HUES48 (cell line): ENCODE measurements around the gene RUNX1.

ENCODE experiments used
- H3K27ac ChIP-seq: one replicate; pipeline ENCODE4 v1.7.0; 2013; ENCODE audit warnings: low read depth, low read length, inconsistent platforms
- H3K27me3 ChIP-seq: 2 replicates; pipeline ENCODE4 v1.6.1; 2013; ENCODE audit warnings: mild to moderate bottlenecking, low read length; ENCODE audit not compliant: control insufficient read depth, insufficient read depth
- H3K36me3 ChIP-seq: 2 replicates; pipeline ENCODE4 v1.6.1; 2013; ENCODE audit warnings: low read length; ENCODE audit not compliant: control insufficient read depth, insufficient read depth
- H3K4me1 ChIP-seq: 2 replicates; pipeline ENCODE4 v1.6.1; 2013; ENCODE audit warnings: mild to moderate bottlenecking, low read length; ENCODE audit not compliant: control insufficient read depth, insufficient read depth
- H3K4me3 ChIP-seq: 2 replicates; pipeline ENCODE4 v1.5.1; 2013; ENCODE audit warnings: mild to moderate bottlenecking, low read depth, low read length
- H3K9ac ChIP-seq: 2 replicates; pipeline ENCODE4 v1.6.1; 2013; ENCODE audit warnings: mild to moderate bottlenecking, low read depth, low read length, moderate library complexity
- H3K9me3 ChIP-seq: 2 replicates; pipeline ENCODE4 v1.6.1; 2013; ENCODE audit warnings: low read length; ENCODE audit not compliant: control insufficient read depth, insufficient read depth

RUNX1 gene

DNA sequence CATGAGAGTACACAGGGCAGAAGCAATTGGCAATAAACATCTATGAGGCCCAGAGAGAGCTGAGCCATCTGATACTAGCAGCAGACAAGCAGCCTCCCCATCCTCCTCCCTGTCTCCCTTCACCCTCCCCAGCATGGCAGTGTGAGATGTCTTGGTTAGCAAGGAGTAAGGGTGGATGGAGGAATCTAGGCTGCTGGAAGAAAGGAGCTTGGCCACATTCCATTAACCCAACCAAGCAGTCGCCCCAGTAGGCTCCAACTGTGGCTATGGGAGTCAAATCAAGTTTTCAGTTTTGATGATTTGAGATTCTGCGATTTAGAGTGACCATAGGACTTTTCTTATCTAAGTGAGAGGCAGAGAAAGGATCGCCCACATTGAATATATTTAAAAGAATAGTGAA, 12.9 kb upstream of the RUNX1 start:
- Histone ChIP-seq H3K36me3 (no peaks in the 10 kb centered on the region), H3K9ac (no peak overlapping the region), H3K4me1 (0 out of 2 replicates have a peak, but pooled peaks cover 5% of the 10 kb centered on the region), H3K9me3 (no peaks in the 10 kb centered on the region), H3K4me3 (no peak overlapping the region), H3K27me3 (no peaks in the 10 kb centered on the region), H3K27ac (no peak overlapping the region)

DNA sequence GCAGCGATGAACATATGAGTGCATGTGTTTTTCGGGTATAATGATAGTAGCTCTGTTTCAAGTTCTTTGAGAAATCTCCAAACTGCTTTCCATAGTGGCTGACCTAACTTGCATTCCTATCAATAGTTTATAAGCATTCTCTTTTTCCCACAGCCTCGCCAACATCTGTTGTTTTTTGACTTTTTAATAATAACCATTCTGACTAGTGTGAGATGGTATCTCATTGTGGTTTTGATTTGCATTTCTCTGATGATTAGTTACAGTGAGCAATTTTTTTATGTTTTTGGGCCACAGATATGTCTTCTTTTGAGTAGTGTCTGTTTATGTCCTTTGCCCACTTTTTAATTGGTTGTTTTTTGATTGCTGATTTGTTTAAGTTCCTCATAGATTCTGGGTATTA, 10.6 kb upstream of the RUNX1 start:
- Histone ChIP-seq H3K27ac (no peak overlapping the region), H3K4me1 (0 out of 2 replicates have a peak, but pooled peaks cover 5% of the 10 kb centered on the region)

DNA sequence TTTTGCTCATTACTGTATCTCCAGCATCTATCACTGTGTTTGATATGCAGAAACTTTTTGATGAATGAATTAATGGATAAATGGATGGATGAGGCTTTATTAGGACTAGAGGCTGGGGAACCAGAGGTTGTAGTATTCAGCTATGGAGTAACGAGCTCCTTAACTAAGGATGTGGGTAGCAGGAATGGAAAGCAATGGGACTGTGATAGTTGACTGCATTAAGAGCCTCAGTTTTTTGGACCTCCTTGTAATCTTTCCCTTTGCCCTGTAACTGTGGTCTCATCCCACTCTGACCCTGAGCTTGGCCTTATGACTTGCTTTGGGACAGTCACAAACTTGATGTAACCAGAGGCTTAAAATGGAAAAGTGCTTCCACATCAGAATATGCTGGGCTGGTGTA, 9.0 kb upstream of the RUNX1 start:
- Histone ChIP-seq H3K4me1 (no peaks in the 10 kb centered on the region), H3K36me3 (no peaks in the 10 kb centered on the region), H3K9ac (no peak overlapping the region), H3K27me3 (no peaks in the 10 kb centered on the region), H3K9me3 (no peaks in the 10 kb centered on the region), H3K27ac (no peak overlapping the region), H3K4me3 (no peak overlapping the region)

More for the DNA sequence above, 10.6 kb upstream of the RUNX1 start:
- no peaks in the 10 kb centered on the region for H3K9me3 ChIP-seq
- no peaks in the 10 kb centered on the region for H3K36me3 ChIP-seq
- no peaks in the 10 kb centered on the region for H3K27me3 ChIP-seq
- no peak overlapping the region for H3K9ac ChIP-seq
- no peak overlapping the region for H3K4me3 ChIP-seq

DNA sequence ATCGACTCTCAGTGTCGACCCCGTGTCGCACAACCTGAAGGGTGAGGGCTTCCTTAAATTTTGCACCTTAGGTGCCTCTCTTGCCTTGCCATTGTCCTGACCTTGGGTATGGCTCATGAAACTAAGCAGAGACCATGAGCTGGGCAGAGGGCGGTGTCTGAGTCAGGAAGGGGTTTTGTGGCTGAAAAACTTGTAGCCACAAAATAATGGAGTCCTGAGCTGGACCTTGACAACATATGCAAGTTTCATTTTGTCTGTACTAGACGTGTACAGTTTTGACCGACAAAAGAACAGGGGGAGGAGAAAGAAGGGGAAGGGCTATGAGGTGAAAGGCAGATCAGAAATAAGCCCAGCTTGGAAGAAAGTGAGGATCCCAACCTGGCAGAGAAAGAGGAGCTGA, 8.3 kb upstream of the RUNX1 start:
- Histone ChIP-seq H3K4me3 (no peak overlapping the region), H3K9me3 (no peaks in the 10 kb centered on the region), H3K4me1 (no peaks in the 10 kb centered on the region), H3K36me3 (no peaks in the 10 kb centered on the region), H3K9ac (no peak overlapping the region), H3K27ac (no peak overlapping the region), H3K27me3 (no peaks in the 10 kb centered on the region)

DNA sequence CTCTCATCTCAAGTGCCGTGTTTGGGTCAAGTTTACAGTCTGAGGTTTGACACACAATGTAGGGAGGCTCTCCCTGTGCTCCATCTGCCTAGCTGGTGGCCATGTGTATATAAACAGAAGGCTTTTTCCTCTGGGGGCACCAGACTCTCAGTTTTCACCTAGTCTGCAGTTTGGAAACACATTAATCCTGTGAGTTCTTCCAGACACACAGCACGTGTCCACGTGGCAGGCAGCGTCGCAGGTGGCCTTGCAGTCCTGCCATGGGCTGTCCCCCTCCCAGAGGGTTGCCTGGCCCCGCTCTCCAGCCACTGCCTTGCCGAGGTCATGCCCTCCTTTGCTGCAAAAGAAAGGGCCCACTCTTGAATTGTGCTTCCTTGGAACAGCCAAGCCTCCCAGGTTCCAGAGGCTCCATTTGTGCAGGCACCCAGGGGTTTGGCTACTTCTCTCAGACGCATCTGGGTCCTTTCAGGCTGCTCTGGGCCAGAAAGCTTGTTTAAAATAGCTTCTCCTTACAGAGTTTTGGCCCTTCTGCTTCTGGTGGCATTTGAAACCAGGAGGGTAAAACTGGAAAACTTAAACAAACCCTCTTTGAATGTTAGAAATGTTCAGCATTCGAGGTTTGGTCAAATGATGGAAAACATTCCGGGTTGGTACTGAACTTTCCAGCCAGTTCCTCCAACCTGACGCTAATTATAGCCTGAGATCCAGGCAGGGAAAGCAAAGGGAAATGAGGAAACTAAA, 4.4 kb upstream of the RUNX1 start:
- Histone ChIP-seq H3K9me3 (no peaks in the 10 kb centered on the region), H3K4me1 (peaks cover 3% of the 10 kb centered on the region; the same call in 1 of the 2 replicates), H3K27ac (no peak overlapping the region), H3K27me3 (no peaks in the 10 kb centered on the region), H3K9ac (no peak overlapping the region), H3K36me3 (no peaks in the 10 kb centered on the region), H3K4me3 (no peak overlapping the region)

DNA sequence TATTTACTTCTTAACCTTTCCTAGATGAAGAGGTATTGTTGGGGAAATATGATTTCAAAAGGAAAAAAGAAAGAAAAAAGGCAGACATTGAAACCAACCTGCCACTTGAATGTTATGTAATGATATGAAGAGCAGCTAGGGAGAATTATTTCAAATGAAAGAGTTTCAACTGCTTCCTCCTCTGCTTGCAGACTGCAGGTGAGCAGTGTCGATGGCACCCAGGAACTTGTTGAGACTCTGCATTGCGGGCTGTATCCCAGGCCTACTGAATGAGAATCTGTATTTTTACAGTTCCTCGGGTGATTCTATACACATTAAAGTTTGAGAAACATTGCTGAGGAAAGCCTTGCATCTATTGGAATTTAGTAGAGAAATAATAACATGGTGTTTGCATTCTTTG, 3.7 kb upstream of the RUNX1 start:
- no peak overlapping the region for H3K4me3 ChIP-seq
- no peaks in the 10 kb centered on the region for H3K36me3 ChIP-seq
- peaks cover 5% of the 10 kb centered on the region; the same call in 1 of the 2 replicates for H3K4me1 ChIP-seq
- H3K9me3 ChIP-seq, result no peaks in the 10 kb centered on the region
- no peak overlapping the region for H3K27ac ChIP-seq
- no peaks in the 10 kb centered on the region for H3K27me3 ChIP-seq
- no peak overlapping the region for H3K9ac ChIP-seq

DNA sequence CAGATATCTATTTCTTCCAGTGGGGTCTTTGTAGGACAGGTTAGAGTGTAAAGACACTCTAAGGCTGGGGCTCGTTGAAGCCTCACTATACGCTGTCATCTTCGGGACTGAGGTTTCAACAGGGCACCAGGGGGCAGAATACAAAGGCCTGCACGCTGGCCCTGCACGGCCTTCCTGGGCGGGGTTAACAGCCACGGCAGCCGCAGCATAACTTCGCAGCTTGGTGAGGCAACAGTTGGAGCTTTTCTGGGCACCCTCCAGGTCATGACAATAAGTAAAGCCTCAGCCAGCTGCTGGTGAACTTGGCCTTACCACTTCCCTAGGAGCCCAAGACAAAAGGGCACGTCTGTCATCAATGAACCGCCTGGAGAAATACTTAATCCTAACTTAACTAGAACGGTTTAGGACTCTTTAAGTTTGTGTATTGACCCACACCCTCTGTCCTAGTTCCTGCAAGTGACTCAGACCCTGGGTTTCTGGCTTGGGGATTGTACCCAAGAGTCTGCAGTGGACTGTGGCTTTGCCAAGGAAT, 2.3 kb upstream of the RUNX1 start:
- Histone ChIP-seq H3K9me3 (no peaks in the 10 kb centered on the region), H3K27me3 (no peaks in the 10 kb centered on the region), H3K36me3 (no peaks in the 10 kb centered on the region), H3K4me3 (no peak overlapping the region), H3K4me1 (peaks cover 9% of the 10 kb centered on the region; the same call in 1 of the 2 replicates), H3K27ac (no peak overlapping the region), H3K9ac (no peak overlapping the region)

DNA sequence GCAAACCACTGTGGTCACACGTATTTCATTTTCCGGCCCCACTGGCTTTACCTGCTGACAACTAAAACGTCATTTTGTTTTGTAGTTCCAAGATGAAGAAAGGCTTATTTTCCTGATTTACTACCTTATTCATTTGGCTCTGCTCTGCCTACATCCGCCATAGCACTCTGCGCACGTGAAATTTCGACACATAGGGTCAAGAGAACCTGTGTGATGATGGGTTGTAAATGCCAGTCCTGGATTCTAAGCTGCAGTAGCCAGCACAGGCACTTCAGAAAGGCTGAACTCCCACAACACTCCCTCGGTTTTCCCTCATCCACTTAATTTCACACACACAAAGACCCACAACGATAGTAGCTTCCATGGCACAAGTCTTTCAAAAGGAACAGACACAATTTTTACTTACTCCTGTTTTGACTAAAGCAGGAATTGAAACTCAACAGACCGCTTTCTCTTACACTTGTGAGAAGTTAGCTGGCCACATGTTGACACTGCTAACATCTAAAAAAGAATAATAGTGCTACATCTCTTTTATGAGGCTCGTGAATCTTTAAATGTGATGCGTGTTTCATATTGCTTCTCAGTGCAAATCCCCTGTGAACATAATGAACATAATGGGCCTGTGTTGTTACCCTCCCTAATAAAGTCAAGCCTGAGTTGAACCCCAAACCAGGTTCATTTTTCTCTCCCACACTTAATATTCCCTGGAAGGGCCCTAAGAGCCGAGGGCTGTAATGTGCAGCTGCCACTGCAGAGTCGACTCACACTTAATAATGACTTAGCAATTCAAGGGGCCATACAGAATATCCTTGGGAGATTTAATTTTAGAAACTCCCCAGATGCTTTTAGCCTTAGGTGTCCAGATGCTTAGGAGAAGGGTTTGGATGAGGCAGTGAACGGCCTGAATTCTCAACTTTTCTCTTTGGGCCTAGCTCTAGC, 1.5 kb upstream of the RUNX1 start:
- Histone ChIP-seq H3K27ac (no peak overlapping the region), H3K27me3 (no peaks in the 10 kb centered on the region), H3K9ac (no peak overlapping the region), H3K4me1 (peaks cover 9% of the 10 kb centered on the region; the same call in 1 of the 2 replicates), H3K9me3 (no peaks in the 10 kb centered on the region), H3K36me3 (no peaks in the 10 kb centered on the region), H3K4me3 (no peak overlapping the region)

DNA sequence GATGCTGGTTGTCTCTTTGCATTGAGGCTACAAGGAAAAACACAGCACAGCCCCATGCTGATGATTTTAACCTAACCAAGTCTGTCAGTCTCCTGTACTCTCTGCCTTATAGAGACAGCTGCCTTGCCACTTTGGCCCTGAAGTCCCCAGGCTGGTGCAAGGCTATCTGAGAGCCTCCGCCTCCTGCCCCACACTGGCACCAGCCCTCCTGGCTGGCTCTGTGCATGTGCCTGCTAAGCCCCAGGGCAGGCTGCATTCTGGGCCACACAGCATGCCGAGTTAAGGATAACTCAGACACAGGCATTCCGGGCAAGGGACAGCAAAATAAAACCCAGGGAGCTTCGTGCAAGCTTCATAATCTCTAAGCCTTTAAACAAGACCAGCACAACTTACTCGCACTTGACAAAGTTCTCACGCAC, 910 bp downstream of the RUNX1 start:
- no peaks in the 10 kb centered on the region for H3K36me3 ChIP-seq
- H3K4me1 ChIP-seq, result peaks cover 15% of the 10 kb centered on the region
- H3K4me3 ChIP-seq, result no peak overlapping the region
- H3K27me3 ChIP-seq, result no peaks in the 10 kb centered on the region
- no peak overlapping the region for H3K9ac ChIP-seq
- H3K27ac ChIP-seq, result no peak overlapping the region
- 0 out of 2 replicates have a peak, but pooled peaks cover 2% of the 10 kb centered on the region for H3K9me3 ChIP-seq

DNA sequence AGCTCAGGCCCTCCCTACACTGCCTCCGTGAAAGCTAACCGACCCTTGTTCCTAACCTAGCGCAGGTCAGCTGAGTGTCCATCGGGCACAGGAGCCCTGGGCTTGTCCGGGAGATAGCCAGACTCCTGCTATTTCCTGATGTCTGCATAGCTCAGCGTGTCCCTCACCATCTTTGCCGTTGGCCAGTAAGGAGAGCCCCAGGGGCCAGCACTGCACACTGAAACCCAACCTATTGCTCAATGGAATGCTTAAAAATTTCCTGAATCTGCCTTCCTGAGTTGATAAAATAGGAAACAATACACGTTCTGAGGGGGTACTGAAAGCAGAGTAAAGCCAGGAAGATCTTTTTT, 2.2 kb downstream of the RUNX1 start:
- Histone ChIP-seq H3K9me3 (0 out of 2 replicates have a peak, but pooled peaks cover 2% of the 10 kb centered on the region), H3K27ac (no peak overlapping the region), H3K36me3 (no peaks in the 10 kb centered on the region), H3K4me3 (no peak overlapping the region), H3K9ac (no peak overlapping the region), H3K4me1 (peaks cover 15% of the 10 kb centered on the region), H3K27me3 (no peaks in the 10 kb centered on the region)

DNA sequence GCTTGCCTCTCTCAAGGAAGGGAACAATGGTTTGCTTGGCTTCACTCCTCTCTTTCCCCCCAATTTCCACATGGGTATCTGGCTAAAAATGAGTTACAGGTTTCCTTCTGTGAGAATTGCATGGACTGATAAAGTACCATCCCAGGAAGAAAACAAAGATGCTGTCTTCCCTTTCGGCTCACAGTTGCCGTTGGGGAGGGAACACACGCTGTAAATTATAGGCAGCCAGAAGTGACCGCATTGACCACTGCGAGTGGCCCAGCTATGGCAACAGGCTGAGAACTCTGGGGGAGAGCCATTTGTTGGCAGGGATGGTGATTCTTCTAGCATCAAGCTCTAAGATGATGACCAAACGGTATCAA, 2.9 kb downstream of the RUNX1 start:
- Histone ChIP-seq H3K4me3 (no peak overlapping the region), H3K36me3 (no peaks in the 10 kb centered on the region), H3K27ac (no peak overlapping the region), H3K27me3 (no peaks in the 10 kb centered on the region), H3K9me3 (0 out of 2 replicates have a peak, but pooled peaks cover 2% of the 10 kb centered on the region), H3K9ac (no peak overlapping the region), H3K4me1 (peaks cover 12% of the 10 kb centered on the region; the same call in 1 of the 2 replicates)
